SH-SY5Y (cell line): ENCODE results near the gene FAM184B.

ENCODE experiments used
- GATA2 ChIP-seq: IDR thresholded peaks from 2 replicates; pipeline ENCODE4 v1.6.1; 2011; ENCODE audit warnings: mild to moderate bottlenecking, low read depth, low read length
- GATA3 ChIP-seq: IDR thresholded peaks from 2 replicates; pipeline ENCODE4 v1.6.1; 2011; ENCODE audit warnings: low read depth, mild to moderate bottlenecking, low read length, moderate library complexity

The FAM184B gene

DNA sequence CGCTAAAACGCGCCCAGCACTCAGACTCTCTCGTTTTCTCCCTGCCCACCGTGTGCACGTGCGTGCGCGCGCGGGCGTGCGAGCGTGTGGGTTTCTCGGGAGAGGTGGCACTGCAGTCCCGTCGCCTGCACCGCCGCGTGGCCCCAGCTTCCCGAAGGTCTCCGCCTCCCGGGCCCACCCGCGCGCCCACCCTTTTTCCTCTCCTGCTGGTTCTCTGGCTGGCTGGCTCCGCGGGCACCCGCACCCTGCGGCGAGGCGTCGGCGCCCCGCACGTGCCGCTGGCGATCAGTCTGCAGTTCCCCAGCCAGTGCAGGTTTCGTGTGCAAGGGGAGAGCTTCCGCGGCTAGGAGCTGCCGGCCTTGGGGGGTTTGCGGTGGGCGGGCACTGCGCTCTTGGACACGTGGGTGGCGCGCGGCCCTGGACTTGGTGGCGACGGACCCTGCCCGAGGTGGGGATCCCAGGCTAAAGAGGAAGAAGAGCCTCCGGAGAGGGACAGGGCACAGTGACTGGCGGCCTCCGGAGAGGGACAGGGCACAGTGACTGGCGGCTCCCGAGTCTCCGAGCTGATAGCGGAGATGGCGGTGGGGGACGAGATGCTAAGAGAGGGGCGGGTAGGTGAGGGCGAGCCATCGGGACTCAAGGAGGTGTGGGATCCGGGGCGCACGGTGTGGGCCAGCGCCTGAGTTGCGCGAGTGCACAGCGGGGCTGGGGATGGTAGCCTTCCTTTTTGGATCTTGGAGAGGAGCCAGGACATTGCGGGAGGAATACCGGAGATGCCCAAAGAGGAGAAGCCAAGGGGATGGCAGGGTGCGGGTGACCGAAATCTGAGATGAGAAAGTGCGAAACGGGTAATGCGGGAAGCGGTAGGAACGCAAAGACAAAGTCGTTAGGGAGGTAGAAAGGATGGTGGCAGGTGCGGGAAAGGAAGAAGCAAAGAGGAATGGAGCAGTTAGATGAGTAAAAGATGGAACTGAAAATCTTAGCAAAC lies at the start of gene FAM184B:
TSS of gene FAM184B (minus strand) at position 322 of the 988 bp plus-strand sequence. CDS start 322 bp downstream, outside the sequence.
- TF ChIP-seq GATA3 (no peak), GATA2 (no peak)

DNA sequence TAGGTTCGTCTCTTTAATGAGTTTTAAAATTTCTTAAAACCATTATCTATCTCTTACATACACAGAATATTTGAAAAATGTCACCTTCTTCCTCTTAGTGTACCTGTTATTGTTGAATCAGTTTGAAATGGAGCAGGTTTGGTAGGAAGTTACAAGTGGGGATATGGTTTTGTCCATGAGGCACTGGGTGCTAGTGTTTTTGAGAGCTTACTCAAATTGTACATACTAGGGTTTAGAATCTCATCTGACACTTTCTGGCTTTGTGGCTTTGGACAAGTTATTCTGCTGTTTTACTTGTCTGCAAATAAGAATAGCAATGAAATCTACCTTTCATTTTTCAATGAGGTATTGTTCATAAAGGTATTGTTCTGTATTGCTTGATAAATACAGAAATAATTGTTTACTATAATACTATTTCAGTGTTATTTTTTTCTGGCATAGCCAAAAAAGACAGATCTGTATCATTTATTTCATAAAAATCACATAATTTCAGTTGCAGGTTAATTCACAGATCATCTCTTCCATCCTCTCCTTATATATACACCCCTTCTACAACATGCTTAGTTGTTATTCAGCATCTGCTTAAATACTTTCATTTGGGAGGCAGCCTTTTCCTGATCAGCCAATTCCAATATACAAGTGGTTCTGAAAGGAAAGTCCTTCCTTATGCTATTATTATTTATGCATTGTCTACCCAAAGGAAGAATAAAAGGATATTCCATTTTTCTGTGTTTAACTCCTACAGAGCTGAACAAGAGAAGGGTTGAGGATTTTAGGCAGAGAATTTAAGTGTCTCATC lies 42.6 kb upstream of the FAM184B start:
- TF ChIP-seq GATA2 (no peak), GATA3 (no peak)

DNA sequence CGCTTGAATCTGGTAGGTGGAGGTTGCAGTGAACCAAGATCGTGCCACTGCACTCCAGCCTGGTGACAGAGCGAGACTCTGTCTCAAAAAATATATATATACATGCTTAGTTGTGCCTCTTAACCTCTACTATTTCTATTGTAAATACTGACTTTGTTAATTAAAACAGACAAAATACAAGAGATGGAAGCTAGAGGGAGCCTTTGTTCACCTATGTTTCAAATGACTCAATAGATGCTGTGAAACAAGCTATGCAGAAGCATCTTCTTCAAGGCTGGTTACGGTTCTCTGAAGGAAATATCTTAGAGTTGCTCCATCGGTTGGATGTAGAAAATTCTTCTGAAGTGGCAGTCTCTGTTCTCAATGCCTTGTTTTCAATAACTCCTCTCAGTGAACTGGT lies 35.6 kb upstream of the FAM184B start:
- TF ChIP-seq GATA2: no peak
- no peak for TF ChIP-seq GATA3

GRCh38 chr4:17816142-17816541 lies 34.7 kb upstream of the FAM184B start:
- TF ChIP-seq GATA3: no peak

DNA sequence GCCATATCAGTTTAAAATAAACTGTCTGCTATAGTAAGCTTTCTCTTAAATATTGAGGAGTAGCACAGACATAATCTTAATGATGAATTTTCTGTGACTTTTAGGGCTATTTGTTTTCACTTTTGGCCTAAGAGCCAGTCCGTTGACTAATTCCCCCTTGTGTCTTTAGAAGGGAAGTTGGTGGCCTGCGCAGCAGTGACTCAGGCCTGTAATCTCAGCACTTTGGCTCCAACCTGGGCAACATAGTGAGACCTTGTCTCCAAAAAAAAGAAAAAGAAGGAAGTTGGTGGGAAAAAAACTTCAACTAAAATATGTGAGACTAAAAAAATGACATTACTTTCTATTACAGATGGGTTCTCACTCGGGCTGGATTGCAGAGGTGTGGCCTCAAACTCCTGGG lies 32.7 kb upstream of the FAM184B start:
- TF ChIP-seq GATA3 (no peak), GATA2 (no peak)

GRCh38 chr4:17812801-17813200 lies 31.4 kb upstream of the FAM184B start:
- peak; percentile 51; the same call in 1 of the 2 replicates for TF ChIP-seq GATA3
- TF ChIP-seq GATA2: peak; percentile 42; the same call in 1 of the 2 replicates

GRCh38 chr4:17812125-17812524 lies 30.7 kb upstream of the FAM184B start:
- TF ChIP-seq GATA3 (no peak), GATA2 (no peak)

- TF ChIP-seq GATA3 (no peak), GATA2 (no peak)
These were observed 29.7 kb upstream of the FAM184B start for GRCh38 chr4:17811078-17811603.

DNA sequence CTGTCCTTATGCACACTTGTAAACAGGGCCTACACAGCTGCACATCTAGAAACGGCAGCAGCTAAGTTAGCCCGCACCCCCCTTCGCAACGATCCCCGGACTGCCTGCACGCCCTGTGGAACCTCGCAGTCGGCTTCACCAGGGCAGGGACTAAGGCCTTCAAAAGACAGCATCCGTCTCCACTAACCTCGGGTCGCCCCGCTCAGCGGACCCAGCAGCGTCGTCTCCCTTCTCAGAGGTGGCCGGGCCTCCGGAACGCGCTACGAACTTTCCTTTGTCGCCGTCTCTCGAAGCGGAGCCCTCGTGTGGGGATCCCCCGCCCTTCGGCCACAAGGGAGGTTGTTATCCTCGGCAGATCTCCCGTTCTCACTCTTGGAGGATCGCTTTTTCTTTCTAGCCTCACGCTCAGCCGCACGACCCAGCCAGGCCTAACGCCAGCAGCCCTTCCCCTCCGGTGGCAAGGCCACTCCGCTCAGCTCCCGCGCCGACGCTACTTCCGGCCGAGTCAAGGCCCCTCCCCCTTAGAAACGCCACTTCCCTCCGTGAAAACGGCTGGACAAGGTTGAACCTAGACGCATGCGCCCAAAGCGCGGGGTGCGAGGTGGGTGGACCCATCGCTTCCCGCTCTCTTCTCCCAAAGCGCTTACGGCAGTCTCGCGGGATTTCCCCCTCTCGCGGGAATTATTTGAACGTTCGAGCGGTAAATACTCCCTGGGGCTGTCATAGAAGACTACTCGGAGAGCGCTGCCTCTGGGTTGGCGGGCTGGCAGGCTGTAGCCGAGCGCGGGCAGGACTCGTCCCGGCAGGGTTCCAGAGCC lies 29.0 kb upstream of the FAM184B start, which contains the start of the genes DCAF16 and NCAPG:
TSS of gene DCAF16 (minus strand) at position 498 of the 818 bp plus-strand sequence. CDS start 6,616 bp downstream, outside the sequence.
TSS of gene NCAPG (plus strand) at position 720 of the 818 bp plus-strand sequence. CDS start 99 bp downstream, outside the sequence.
- TF ChIP-seq GATA3 (no peak), GATA2 (peak; percentile 25; the same call in 1 of the 2 replicates)

GRCh38 chr4:17809667-17810066 lies 28.2 kb upstream of the FAM184B start:
- TF ChIP-seq GATA3: no peak
- peak; percentile 66 for TF ChIP-seq GATA2

GRCh38 chr4:17807446-17807845 lies 26.0 kb upstream of the FAM184B start:
- TF ChIP-seq GATA3: no peak
- TF ChIP-seq GATA2: no peak

DNA sequence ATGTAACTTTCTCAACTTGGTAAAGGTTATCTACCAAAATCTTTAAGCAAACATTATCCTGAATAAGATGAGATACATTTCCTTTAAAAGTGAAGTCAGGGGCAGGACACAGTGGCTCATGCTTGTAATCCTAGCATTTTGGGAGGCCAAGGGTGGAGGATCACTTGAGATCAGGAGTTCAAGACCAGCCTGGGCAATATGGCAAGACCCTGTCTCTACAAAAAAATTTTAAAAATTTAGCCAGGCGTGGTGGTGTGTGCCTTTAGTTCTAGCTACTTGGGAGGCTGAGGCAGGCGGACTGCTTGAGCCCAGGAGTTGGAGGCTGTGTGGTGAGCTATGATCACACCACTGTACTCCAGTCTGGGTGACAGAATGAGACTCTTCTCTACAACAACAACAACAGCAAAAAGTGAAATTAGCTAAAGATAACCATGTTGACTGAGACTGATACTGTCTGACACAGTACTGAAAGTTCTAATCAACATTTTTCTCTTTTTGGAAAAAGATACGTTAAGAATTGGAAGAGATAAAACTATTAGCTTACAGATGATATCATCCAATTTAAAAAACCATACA lies 24.2 kb upstream of the FAM184B start:
- TF ChIP-seq GATA2: no peak
- no peak for TF ChIP-seq GATA3

DNA sequence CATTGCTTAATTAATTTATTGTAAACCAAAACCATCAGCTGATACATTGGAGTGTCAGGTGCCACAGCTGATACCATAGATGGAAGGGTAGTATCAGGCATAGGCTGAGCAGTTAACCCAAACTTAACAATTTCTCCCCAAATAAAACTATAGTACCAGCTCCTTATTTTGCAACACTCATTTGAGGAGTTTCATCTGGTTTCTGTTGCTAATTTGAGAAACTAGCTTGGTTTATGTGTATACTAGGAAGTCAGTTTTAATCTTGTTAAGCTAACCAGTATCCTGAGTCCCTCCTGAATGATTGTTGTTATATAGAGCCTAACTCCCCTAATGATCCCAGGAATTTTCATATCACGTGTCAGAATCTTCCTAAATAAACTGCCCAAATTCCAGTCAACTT lies 16.4 kb upstream of the FAM184B start:
- TF ChIP-seq GATA3 (no peak), GATA2 (no peak)
